HCT116 (cell line): ENCODE data around the gene CNKSR3. TPM values are rescaled to one million over a fixed set of nuclear protein-coding genes. Genes with fewer than 3 reads are reported as not detected.

Source experiments
- ATAC-seq: fragments of 200-7000 bp; cut with Tn5 transposase; 2 replicates; pipeline ENCODE4 v1.9.1; 2020; ENCODE audit warnings: mild to moderate bottlenecking, moderate library complexity
- BruUV-seq: library from RNA; stranded (reverse); fragments of 400-500 nt; replicated peaks from 2 replicates; lab custom pipeline; 2021; lab: Mats Ljungman, UMichigan
- CTCF ChIA-PET: fragments of 300-600 bp; sonication (Branson Sonifier 250); formaldehyde crosslinking; loops from one replicate; lab custom pipeline; 2021; ENCODE audit warnings: antibody characterized with exemption; lab: Charles Lee
- POLR2A ChIA-PET: fragments of 300-600, 350-600 bp; sonication (Branson Sonifier 250); formaldehyde crosslinking; loops from one replicate; lab custom pipeline; 2021; ENCODE audit warnings: antibody characterized with exemption; lab: Charles Lee
- RAD21 ChIA-PET, 2 experiments: fragments of 300-600 bp; sonication (Branson Sonifier 250); formaldehyde crosslinking; loops; one replicate each; lab custom pipeline; 2023; ENCODE audit warnings: low total read pairs in 2 of 2; ENCODE audit not compliant: uncharacterized antibody in 2 of 2, unreplicated experiment in 2 of 2, low non-redundant PET in 1 of 2; lab: Charles Lee
- DNase-seq: peaks from one replicate; pipeline ENCODE4 v3.0.0-alpha.2; 2010; ENCODE audit warnings: low read depth, low spot score
- H2AFZ ChIP-seq: fragments of 200-600 bp; shearing (Covaris generic), sonication (generic); 2 replicates; pipeline ENCODE4 v1.6.1; 2017; ENCODE audit warnings: low read depth, mixed run types, mixed read lengths, antibody characterized with exemption, low read length; ENCODE audit not compliant: poor library complexity, severe bottlenecking
- H3K27ac ChIP-seq: 2 replicates; pipeline ENCODE4 v1.5.1; 2012; ENCODE audit warnings: low read depth, low read length
- H3K27me3 ChIP-seq: fragments of 200-600 bp; sonication (generic); 2 replicates; pipeline ENCODE4 v1.6.1; 2016; ENCODE audit warnings: mixed run types, low read length, mixed read lengths; ENCODE audit not compliant: insufficient read depth
- H3K36me3 ChIP-seq, 2 experiments: fragments of 200-500 bp in 1 of 2; fragments of 200-600 bp in 1 of 2; sonication (Bioruptor generic) in 1 of 2; sonication (generic) in 1 of 2; 2 replicates each; pipeline versions ENCODE4 v1.5.1 to v1.6.1; 2014 to 2016; ENCODE audit warnings: low read length in 2 of 2, inconsistent platforms in 1 of 2, mixed read lengths in 1 of 2, mixed run types in 1 of 2; ENCODE audit not compliant: insufficient read depth in 2 of 2, control insufficient read depth in 1 of 2
- H3K4me1 ChIP-seq, 2 experiments: fragments of 200-600 bp in 1 of 2; sonication (generic) in 1 of 2; 2 replicates each; pipeline versions ENCODE4 v1.5.1 to v1.6.1; 2012 to 2017; ENCODE audit warnings: low read length in 2 of 2, inconsistent platforms in 1 of 2, mild to moderate bottlenecking in 1 of 2, mixed read lengths in 1 of 2, mixed run types in 1 of 2, moderate library complexity in 1 of 2; ENCODE audit not compliant: insufficient read depth in 2 of 2, control insufficient read depth in 1 of 2
- H3K4me2 ChIP-seq: fragments of 200-600 bp; sonication (generic); 2 replicates; pipeline ENCODE4 v1.6.1; 2017; ENCODE audit warnings: mixed run types, low read length, mixed read lengths
- H3K4me3 ChIP-seq, 2 experiments: fragments of 200-600 bp in 1 of 2; sonication (generic) in 1 of 2; replicated peaks in 1 of 2; 2 replicates each; pipeline ENCODE4 v1.5.1; 2011 to 2016; ENCODE audit warnings: low read length in 2 of 2, control low read depth in 1 of 2, low read depth in 1 of 2, mild to moderate bottlenecking in 1 of 2, mixed read lengths in 1 of 2, mixed run types in 1 of 2
- H3K79me2 ChIP-seq: fragments of 200-600 bp; sonication (generic); 2 replicates; pipeline ENCODE4 v1.6.1; 2017; ENCODE audit warnings: mild to moderate bottlenecking, mixed run types, low read length, moderate library complexity, mixed read lengths; ENCODE audit not compliant: insufficient read depth
- H3K9ac ChIP-seq: fragments of 200-600 bp; sonication (generic); 2 replicates; pipeline ENCODE4 v1.6.1; 2016; ENCODE audit warnings: low read length, mixed read lengths
- H3K9me2 ChIP-seq: fragments of 200-600 bp; sonication (generic), shearing (Covaris generic); 2 replicates; pipeline ENCODE4 v1.6.1; 2017; ENCODE audit warnings: mixed run types, mild to moderate bottlenecking, moderate library complexity; ENCODE audit not compliant: insufficient read depth
- H3K9me3 ChIP-seq, 2 experiments: fragments of 200-500 bp in 1 of 2; fragments of 200-600 bp in 1 of 2; sonication (Bioruptor generic) in 1 of 2; sonication (generic) in 1 of 2; 2 replicates each; pipeline ENCODE4 v1.6.1; 2014 to 2017; ENCODE audit warnings: low read length in 2 of 2, mixed read lengths in 2 of 2, inconsistent platforms in 1 of 2, low read depth in 1 of 2, mild to moderate bottlenecking in 1 of 2, mixed run types in 1 of 2, moderate library complexity in 1 of 2; ENCODE audit not compliant: control insufficient read depth in 1 of 2, insufficient read depth in 1 of 2
- H4K20me1 ChIP-seq: fragments of 200-600 bp; sonication (generic), shearing (Covaris generic); 2 replicates; pipeline ENCODE4 v1.6.1; 2017; ENCODE audit warnings: mixed run types, mild to moderate bottlenecking, moderate library complexity; ENCODE audit not compliant: insufficient read depth
- CBX3 ChIP-seq: IDR thresholded peaks from 2 replicates; pipeline ENCODE4 v1.6.1; 2012; ENCODE audit warnings: low read depth
- CTCF ChIP-seq, 3 experiments: fragments of 200-600 bp in 1 of 3; sonication (generic) in 1 of 3; IDR thresholded peaks in 2 of 3; conservative IDR thresholded peaks in 1 of 3; 2 replicates each; pipeline ENCODE4 v1.5.1; 2012 to 2017; ENCODE audit warnings: low read depth in 2 of 3, low read length in 2 of 3, antibody characterized with exemption in 1 of 3, borderline replicate concordance in 1 of 3, control low read depth in 1 of 3, mild to moderate bottlenecking in 1 of 3, mixed read lengths in 1 of 3, mixed run types in 1 of 3, moderate library complexity in 1 of 3; ENCODE audit not compliant: insufficient read depth in 1 of 3
- EGR1 ChIP-seq: IDR thresholded peaks from 2 replicates; pipeline ENCODE4 v1.6.1; 2012; ENCODE audit warnings: low read depth
- ELF1 ChIP-seq: IDR thresholded peaks from 2 replicates; pipeline ENCODE4 v1.6.1; 2012; ENCODE audit warnings: low read depth, borderline replicate concordance
- EZH2phosphoT487 ChIP-seq: fragments of 200-600 bp; IDR thresholded peaks from 2 replicates; pipeline ENCODE4 v1.6.1; 2018; ENCODE audit warnings: antibody characterized with exemption, borderline replicate concordance
- POLR2A ChIP-seq: IDR thresholded peaks from 2 replicates; pipeline ENCODE4 v1.7.0; 2011; ENCODE audit warnings: borderline replicate concordance; ENCODE audit not compliant: insufficient read depth, insufficient read length; ENCODE audit errors: extremely low read depth
- POLR2AphosphoS5 ChIP-seq: IDR thresholded peaks from 2 replicates; pipeline ENCODE4 v1.6.1; 2011; ENCODE audit warnings: mild to moderate bottlenecking, low read depth, low read length, moderate library complexity
- YY1 ChIP-seq: IDR thresholded peaks from 2 replicates; pipeline ENCODE4 v1.6.1; 2011; ENCODE audit warnings: low read length, low read depth, moderate library complexity, mild to moderate bottlenecking; ENCODE audit not compliant: insufficient replicate concordance; ENCODE audit errors: extremely low read depth
- ZNF274 ChIP-seq: fragments of 200-500 bp; sonication (Bioruptor generic); IDR thresholded peaks from 2 replicates; pipeline ENCODE4 v1.6.1; 2014; ENCODE audit warnings: mild to moderate bottlenecking, low read depth, low read length, inconsistent platforms
- intact Hi-C: fragments of 100-400 bp; cut with micrococcal nuclease; formaldehyde crosslinking; loops from 2 replicates; pipeline ENCODE4 v1.10.0; 2022
- total RNA-seq: library from RNA; stranded (reverse); gene quantifications from one replicate; pipeline ENCODE4 v1.2.1, GENCODE V29; 2021; ENCODE audit not compliant: unreplicated experiment

CNKSR3 gene
- total RNA-seq, 1 experiment from 2014 or later = 15.4 TPM

GRCh38 chr6:154501578-154501868 is 9.0 kb downstream of the CNKSR3 start:
- TF ChIP-seq YY1 (no peak), ELF1 (no peak), CBX3 (no peak), EGR1 (no peak), CTCF (IDR thresholded peaks at IDR 0.05 in 2 of 3, conservative IDR thresholded peaks at IDR 0.05 in 1 of 3; ENCODE audit: borderline replicate concordance in 1 of 3, insufficient read depth in 1 of 3, low read depth in 2 of 3, low read length in 2 of 3) (no peak), ZNF274 (no peak), EZH2phosphoT487 (no peak), POLR2AphosphoS5 (no peak), POLR2A (no peak)
- no peaks in the 10 kb centered on the region for H3K9me2 ChIP-seq
- no peak overlapping the region for H2AFZ ChIP-seq
- H3K9ac ChIP-seq = no peak overlapping the region
- ATAC-seq = no peak
- POLR2A ChIA-PET = no interaction called here
- CTCF ChIA-PET = interaction anchor here (1.3 to 1.7 kb wide), 4 partner anchors 9 to 172 kb away, joined by 3 to 21 read pairs (median 5); partner anchors contain the start of gene CNKSR3
- H4K20me1 ChIP-seq = no peaks in the 10 kb centered on the region; the same call in 1 of the 2 replicates
- no peaks in the 10 kb centered on the region for H3K9me3 ChIP-seq
- H3K4me3 ChIP-seq = no peak overlapping the region
- no peaks in the 10 kb centered on the region for H3K36me3 ChIP-seq
- peaks cover 2 to 11% of the 10 kb centered on the region in 2 experiments; a peak in 2 of 4 replicates for H3K4me1 ChIP-seq
- no peak for DNase-seq
- RAD21 ChIA-PET = no interaction called here
- H3K27me3 ChIP-seq = no peaks in the 10 kb centered on the region
- intact Hi-C loops = loop anchor here (10.0 kb wide), 1 partner anchor 347 kb away; no protein-coding TSS in a partner anchor
- H3K79me2 ChIP-seq = peaks cover 47% of the 10 kb centered on the region
- no peak overlapping the region for H3K27ac ChIP-seq
- no TSS peak for BruUV-seq
- H3K4me2 ChIP-seq = no peak overlapping the region
